ENCODE results near the gene LHFPL4. TPM values are rescaled to one million over a fixed set of nuclear protein-coding genes. Genes with fewer than 3 reads are reported as not detected.
A peak's percentile ranks its signal among the peaks of the same experiment; 100 is the strongest.
"Not testable (repeated sequence)": the region's sequence is repeated elsewhere in the genome, so short reads cannot be mapped to it uniquely, and the experiment has no call there.

Gene LHFPL4
- total RNA-seq, 1 donor from 2014 or later: not detected

GRCh38 chr3:9542182-9542581 is 11.4 kb downstream of the LHFPL4 start:
- no peak for DNase-seq (ENCODE audit: low read depth, low spot score)

- no peak for DNase-seq (ENCODE audit: low read depth, low spot score)
Observed at GRCh38 chr3:9536212-9536611, 17.4 kb downstream of the LHFPL4 start.

GRCh38 chr3:9534429-9534828 is 19.2 kb downstream of the LHFPL4 start:
- DNase-seq (ENCODE audit: low read depth, low spot score): no peak

- DNase-seq (ENCODE audit: low read depth, low spot score): no peak
Observed at GRCh38 chr3:9525078-9525477, 28.5 kb downstream of the LHFPL4 start.

- DNase-seq (ENCODE audit: low read depth, low spot score): no peak
Observed at GRCh38 chr3:9514956-9515355, 38.7 kb downstream of the LHFPL4 start.

GRCh38 chr3:9514306-9514705 is 39.3 kb downstream of the LHFPL4 start:
- DNase-seq (ENCODE audit: low read depth, low spot score): no peak

- DNase-seq (ENCODE audit: low read depth, low spot score): no peak
Observed at GRCh38 chr3:9512456-9513045, 41.1 kb downstream of the LHFPL4 start.

GRCh38 chr3:9508781-9509180 is 44.8 kb downstream of the LHFPL4 start:
- no peak for DNase-seq (ENCODE audit: low read depth, low spot score)

- no peak for DNase-seq (ENCODE audit: low read depth, low spot score)
Observed at GRCh38 chr3:9507586-9508578, 45.7 kb downstream of the LHFPL4 start.

- DNase-seq (ENCODE audit: low read depth, low spot score): peak; percentile 30
Observed at GRCh38 chr3:9503283-9503682, 50.3 kb downstream of the LHFPL4 start.

- no peak for DNase-seq (ENCODE audit: low read depth, low spot score)
Observed at GRCh38 chr3:9501226-9501625, 52.4 kb downstream of the LHFPL4 start.

GRCh38 chr3:9500108-9501050 is 53.2 kb downstream of the LHFPL4 start:
- peak; percentile 8 for DNase-seq (ENCODE audit: low read depth, low spot score)

- DNase-seq (ENCODE audit: low read depth, low spot score): no peak
Observed at GRCh38 chr3:9499455-9500107, 54.0 kb downstream of the LHFPL4 start.

- DNase-seq (ENCODE audit: low read depth, low spot score): no peak
Observed at GRCh38 chr3:9498781-9499180, 54.8 kb downstream of the LHFPL4 start.

- DNase-seq (ENCODE audit: low read depth, low spot score): no peak
Observed at GRCh38 chr3:9497821-9498565, 55.6 kb downstream of the LHFPL4 start.

- no peak for DNase-seq (ENCODE audit: low read depth, low spot score)
Observed at GRCh38 chr3:9496893-9497292, 56.7 kb downstream of the LHFPL4 start.

- DNase-seq (ENCODE audit: low read depth, low spot score): not testable (repeated sequence)
Observed at GRCh38 chr3:9494036-9494435, 59.6 kb downstream of the LHFPL4 start.

GRCh38 chr3:9491506-9491905 is 62.1 kb downstream of the LHFPL4 start:
- no peak for DNase-seq (ENCODE audit: low read depth, low spot score)

GRCh38 chr3:9485248-9485647 is 68.4 kb downstream of the LHFPL4 start:
- no peak for DNase-seq (ENCODE audit: low read depth, low spot score)

- DNase-seq (ENCODE audit: low read depth, low spot score): no peak
Observed at GRCh38 chr3:9480265-9480664, 73.4 kb downstream of the LHFPL4 start.
